ENCODE data around the gene CDH15.

- no peak for TF ChIP-seq CTCF (IDR thresholded peaks at IDR 0.05)
- TF ChIP-seq EZH2phosphoT487 (IDR thresholded peaks at IDR 0.05), result no peak
- TF ChIP-seq EZH2 (IDR thresholded peaks at IDR 0.05), result no peak
Observed at GRCh38 chr16:89224665-89225064, 53.1 kb downstream of the CDH15 start.

All from neural progenitor cell (in vitro differentiated cells).